Measurements from ENCODE around the gene TMSB4Y. TPM values are rescaled to one million over a fixed set of nuclear protein-coding genes. Genes with fewer than 3 reads are reported as not detected.

TMSB4Y gene
- polyA plus RNA-seq (2013, experiment 1 of 2), result 8.6 TPM
- polyA plus RNA-seq (2013, experiment 2 of 2), result 8.5 TPM

DNA sequence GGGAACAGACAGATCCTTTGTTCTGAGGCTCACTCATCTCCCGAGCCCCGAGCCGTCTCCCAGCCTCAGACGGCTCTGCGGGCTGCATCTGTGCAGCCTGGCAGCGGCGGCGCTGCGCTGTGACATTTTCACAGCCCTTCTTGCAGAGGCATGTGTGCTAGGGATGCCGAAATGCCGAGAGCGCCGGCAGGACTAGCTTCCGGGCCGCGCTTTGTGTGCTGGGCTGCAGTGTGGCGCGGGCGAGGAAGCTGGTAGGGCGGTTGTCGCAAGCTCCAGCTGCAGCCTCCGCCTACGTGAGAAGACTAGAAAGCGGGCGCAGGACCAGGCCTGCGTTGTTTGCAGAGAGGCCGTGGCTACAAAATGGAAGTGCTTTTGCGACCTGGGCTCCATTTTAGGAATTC lies at the start of gene TMSB4Y:
Gene TMSB4Y (plus strand): TSS at position 332 of the 401 bp plus-strand sequence.
- H2BK120ac ChIP-seq (ENCODE audit: low read depth, low read length), result no peak within 1 kb of the TSS

DNA sequence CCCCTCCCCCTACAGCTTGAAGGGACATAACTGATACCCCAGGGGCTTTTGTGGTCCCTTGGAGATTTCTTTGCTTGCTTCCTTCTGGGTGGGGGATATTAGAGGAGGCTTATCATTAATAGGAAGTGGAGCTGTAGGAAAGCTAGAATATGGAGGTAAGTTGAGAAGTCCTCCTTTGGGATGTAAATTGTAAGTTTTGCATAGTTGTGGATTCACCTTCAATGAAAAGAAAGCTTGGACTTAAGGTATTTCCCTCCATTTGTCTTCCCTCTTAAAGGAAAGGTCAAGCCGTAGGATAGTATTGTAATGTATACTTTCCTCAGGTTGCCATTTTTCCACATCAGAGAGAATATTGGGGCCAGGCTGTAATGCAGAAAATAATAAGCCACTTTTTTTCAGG lies 39.5 kb upstream of the TMSB4Y start:
- no peak overlapping the region for H3K18ac ChIP-seq (ENCODE audit: low read length)
- no peak overlapping the region for H2AK5ac ChIP-seq (ENCODE audit: low read length)
- H3K4ac ChIP-seq (ENCODE audit: low read depth, low read length), result no peak overlapping the region
- no peaks in the 10 kb centered on the region for H3K27me3 ChIP-seq (ENCODE audit: insufficient read depth, low read length, poor library complexity)
- H3K56ac ChIP-seq (ENCODE audit: low read length), result no peak overlapping the region
- no peaks in the 10 kb centered on the region for H3K4me1 ChIP-seq (ENCODE audit: control insufficient read depth, low read depth, low read length)
- H3K36me3 ChIP-seq (ENCODE audit: control insufficient read depth, insufficient read depth, low read length), result no peaks in the 10 kb centered on the region
- no peak overlapping the region for H3K27ac ChIP-seq (ENCODE audit: low read depth, low read length)
- H3K4me3 ChIP-seq (ENCODE audit: low read length), result no peak overlapping the region
- H2BK5ac ChIP-seq (ENCODE audit: low read length), result no peak overlapping the region
- no peak overlapping the region for H3K23ac ChIP-seq (ENCODE audit: low read length)
- no peak overlapping the region for H4K5ac ChIP-seq (ENCODE audit: low read length)
- no peak overlapping the region for H2BK15ac ChIP-seq (replicated peaks; ENCODE audit: low read depth)
- no peak overlapping the region for H3K4me2 ChIP-seq (ENCODE audit: low read length)
- H4K8ac ChIP-seq (ENCODE audit: low read depth, low read length), result no peak overlapping the region
- no peaks in the 10 kb centered on the region for H3K79me1 ChIP-seq (ENCODE audit: low read length)
- no peak for DNase-seq
- H3K9ac ChIP-seq (ENCODE audit: low read length), result no peak overlapping the region
- H2BK120ac ChIP-seq (ENCODE audit: low read depth, low read length), result no peak overlapping the region
- no CpG with 5 or more reads among the region's 1 CpG for WGBS (ENCODE audit: extremely low coverage, insufficient coverage, low lambda C conversion rate)
- no peaks in the 10 kb centered on the region for H3K79me2 ChIP-seq (ENCODE audit: control insufficient read depth, insufficient read depth, low read length)

More for the DNA sequence above, at the start of gene TMSB4Y:
- Histone ChIP-seq H2BK15ac (replicated peaks; ENCODE audit: low read depth) (no peak within 1 kb of the TSS), H3K18ac (ENCODE audit: low read length) (peak within 1 kb of the TSS; percentile 87), H3K23ac (ENCODE audit: low read length) (no peak within 1 kb of the TSS), H3K27me3 (ENCODE audit: insufficient read depth, low read length, poor library complexity) (no peaks in the 10 kb centered on the region), H3K4ac (ENCODE audit: low read depth, low read length) (peak within 1 kb of the TSS; percentile 86), H3K79me2 (ENCODE audit: control insufficient read depth, insufficient read depth, low read length) (peaks cover 3% of the 10 kb centered on the region), H3K79me1 (ENCODE audit: low read length) (no peaks in the 10 kb centered on the region), H3K9ac (ENCODE audit: low read length) (peak within 1 kb of the TSS; percentile 79), H4K8ac (ENCODE audit: low read depth, low read length) (no peak within 1 kb of the TSS), H3K36me3 (ENCODE audit: control insufficient read depth, insufficient read depth, low read length) (no peaks in the 10 kb centered on the region), H3K4me2 (ENCODE audit: low read length) (peak within 1 kb of the TSS; percentile 34), H4K5ac (ENCODE audit: low read length) (no peak within 1 kb of the TSS), H2AK5ac (ENCODE audit: low read length) (no peak within 1 kb of the TSS), H3K56ac (ENCODE audit: low read length) (peak within 1 kb of the TSS; percentile 90), H2BK5ac (ENCODE audit: low read length) (peak within 1 kb of the TSS; percentile 55), H3K4me3 (ENCODE audit: low read length) (peak within 1 kb of the TSS; percentile 44), H3K27ac (ENCODE audit: low read depth, low read length) (peak within 1 kb of the TSS; percentile 95), H3K4me1 (ENCODE audit: control insufficient read depth, low read depth, low read length) (no peaks in the 10 kb centered on the region)
- no CpG with 5 or more reads among the region's 28 CpGs for WGBS (ENCODE audit: extremely low coverage, insufficient coverage, low lambda C conversion rate)
- DNase-seq, result peak; percentile 91

DNA sequence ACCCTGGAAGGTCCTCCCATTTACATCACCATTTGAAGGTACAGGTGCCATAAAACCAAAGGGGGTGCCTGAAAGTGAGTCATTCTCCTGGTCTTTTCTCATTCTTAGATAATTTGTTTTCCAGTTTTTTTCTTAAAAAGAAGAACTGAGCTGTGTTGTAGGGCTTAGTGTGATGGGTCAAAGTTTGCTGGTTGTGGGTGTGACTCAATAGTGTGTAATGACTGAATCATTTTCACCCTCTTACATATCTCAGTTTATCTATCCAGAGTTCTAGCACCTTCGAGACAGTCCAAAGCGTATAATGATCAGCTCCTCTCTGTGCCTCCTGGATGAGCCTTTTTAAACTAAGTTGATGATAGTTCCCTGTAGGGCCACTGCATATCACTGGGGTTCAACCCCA lies 32.6 kb upstream of the TMSB4Y start:
- Histone ChIP-seq H3K4me1 (ENCODE audit: control insufficient read depth, low read depth, low read length) (no peaks in the 10 kb centered on the region), H4K8ac (ENCODE audit: low read depth, low read length) (no peak overlapping the region), H3K23ac (ENCODE audit: low read length) (no peak overlapping the region), H3K56ac (ENCODE audit: low read length) (no peak overlapping the region), H2BK120ac (ENCODE audit: low read depth, low read length) (no peak overlapping the region), H3K79me2 (ENCODE audit: control insufficient read depth, insufficient read depth, low read length) (no peaks in the 10 kb centered on the region), H3K36me3 (ENCODE audit: control insufficient read depth, insufficient read depth, low read length) (no peaks in the 10 kb centered on the region), H2BK15ac (replicated peaks; ENCODE audit: low read depth) (no peak overlapping the region), H3K4ac (ENCODE audit: low read depth, low read length) (no peak overlapping the region), H4K5ac (ENCODE audit: low read length) (no peak overlapping the region), H3K4me3 (ENCODE audit: low read length) (no peak overlapping the region), H3K27ac (ENCODE audit: low read depth, low read length) (no peak overlapping the region), H3K4me2 (ENCODE audit: low read length) (no peak overlapping the region), H3K27me3 (ENCODE audit: insufficient read depth, low read length, poor library complexity) (no peaks in the 10 kb centered on the region), H3K18ac (ENCODE audit: low read length) (no peak overlapping the region), H2AK5ac (ENCODE audit: low read length) (no peak overlapping the region), H3K79me1 (ENCODE audit: low read length) (no peaks in the 10 kb centered on the region), H2BK5ac (ENCODE audit: low read length) (no peak overlapping the region), H3K9ac (ENCODE audit: low read length) (no peak overlapping the region)
- WGBS (ENCODE audit: extremely low coverage, insufficient coverage, low lambda C conversion rate), result no CpG with 5 or more reads among the region's 2 CpGs
- DNase-seq, result no peak

DNA sequence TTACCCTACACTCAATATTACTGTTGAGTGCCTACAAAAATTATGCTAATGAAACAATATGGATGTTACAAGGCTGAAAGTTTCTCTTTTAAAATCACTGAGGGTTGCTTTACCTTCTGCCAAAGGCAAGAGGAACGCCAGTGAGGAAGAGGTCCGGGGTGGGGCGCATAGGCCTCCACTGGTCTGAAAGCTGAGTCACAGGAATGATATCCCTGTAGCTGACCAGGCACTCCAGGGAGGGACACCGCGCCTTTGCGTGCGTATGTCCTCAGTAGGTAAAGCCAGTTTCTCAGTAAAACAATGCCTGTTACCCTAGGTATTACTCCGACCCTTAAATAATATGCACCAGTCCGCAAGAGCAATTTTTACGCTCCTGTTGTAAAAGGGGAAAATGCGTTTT lies 1.4 kb upstream of the TMSB4Y start:
- H3K56ac ChIP-seq (ENCODE audit: low read length), result peak overlapping the region; percentile 90
- no peak overlapping the region for H2AK5ac ChIP-seq (ENCODE audit: low read length)
- H2BK120ac ChIP-seq (ENCODE audit: low read depth, low read length), result no peak overlapping the region
- DNase-seq, result peak; percentile 77
- H3K4me3 ChIP-seq (ENCODE audit: low read length), result no peak overlapping the region
- H3K23ac ChIP-seq (ENCODE audit: low read length), result no peak overlapping the region
- H3K27me3 ChIP-seq (ENCODE audit: insufficient read depth, low read length, poor library complexity), result no peaks in the 10 kb centered on the region
- no peak overlapping the region for H3K18ac ChIP-seq (ENCODE audit: low read length)
- H3K27ac ChIP-seq (ENCODE audit: low read depth, low read length), result no peak overlapping the region
- H3K4ac ChIP-seq (ENCODE audit: low read depth, low read length), result no peak overlapping the region
- no peak overlapping the region for H4K8ac ChIP-seq (ENCODE audit: low read depth, low read length)
- no peak overlapping the region for H4K5ac ChIP-seq (ENCODE audit: low read length)
- H2BK5ac ChIP-seq (ENCODE audit: low read length), result no peak overlapping the region
- no peaks in the 10 kb centered on the region for H3K79me1 ChIP-seq (ENCODE audit: low read length)
- peak overlapping the region; percentile 79 for H3K9ac ChIP-seq (ENCODE audit: low read length)
- H2BK15ac ChIP-seq (replicated peaks; ENCODE audit: low read depth), result no peak overlapping the region
- H3K79me2 ChIP-seq (ENCODE audit: control insufficient read depth, insufficient read depth, low read length), result peaks cover 3% of the 10 kb centered on the region
- H3K36me3 ChIP-seq (ENCODE audit: control insufficient read depth, insufficient read depth, low read length), result no peaks in the 10 kb centered on the region
- H3K4me1 ChIP-seq (ENCODE audit: control insufficient read depth, low read depth, low read length), result no peaks in the 10 kb centered on the region
- peak overlapping the region; percentile 11 for H3K4me2 ChIP-seq (ENCODE audit: low read length)
- no CpG with 5 or more reads among the region's 11 CpGs for WGBS (ENCODE audit: extremely low coverage, insufficient coverage, low lambda C conversion rate)

DNA sequence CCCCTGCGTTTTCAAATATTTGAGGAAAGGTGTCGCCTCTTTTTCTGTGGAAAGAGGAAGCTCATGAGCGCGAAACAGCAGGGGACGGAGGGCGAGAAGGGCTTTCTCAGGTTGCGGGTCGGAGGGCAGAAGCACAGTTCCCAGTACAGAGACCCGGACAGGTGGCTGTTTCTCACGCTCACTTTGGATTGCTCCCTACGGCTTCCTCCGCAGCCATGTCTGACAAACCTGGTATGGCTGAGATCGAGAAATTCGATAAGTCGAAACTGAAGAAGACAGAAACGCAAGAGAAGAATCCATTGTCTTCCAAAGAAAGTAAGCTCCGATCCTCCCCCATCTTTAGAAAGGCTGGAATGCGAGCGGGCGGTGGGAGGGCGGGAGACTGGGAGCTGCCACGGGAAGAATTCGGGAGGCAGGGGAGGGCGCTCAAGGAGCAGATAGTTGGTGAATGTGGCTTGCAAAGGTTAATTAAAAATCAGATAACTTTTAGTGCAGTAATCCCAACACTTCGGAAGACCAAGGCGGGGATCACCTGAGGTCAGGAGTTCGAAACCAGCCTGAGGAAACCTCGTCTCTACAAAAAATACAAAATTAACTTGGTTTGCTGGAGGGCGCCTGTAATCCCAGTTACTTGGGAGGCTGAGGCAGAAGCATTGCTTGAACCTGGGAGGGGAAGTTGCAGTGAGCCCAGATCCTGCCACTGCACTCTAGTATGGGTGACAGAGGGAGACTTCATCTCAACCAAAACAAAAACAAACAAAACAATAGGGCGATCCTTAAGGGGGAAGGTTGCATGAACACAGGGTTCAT lies 627 bp downstream of the TMSB4Y start:
- no peak overlapping the region for H2BK15ac ChIP-seq (replicated peaks; ENCODE audit: low read depth)
- peak overlapping the region; percentile 34 for H3K4me2 ChIP-seq (ENCODE audit: low read length)
- H2BK120ac ChIP-seq (ENCODE audit: low read depth, low read length), result no peak overlapping the region
- peak overlapping the region; percentile 89 for H3K56ac ChIP-seq (ENCODE audit: low read length)
- H4K5ac ChIP-seq (ENCODE audit: low read length), result no peak overlapping the region
- WGBS (ENCODE audit: extremely low coverage, insufficient coverage, low lambda C conversion rate), result no CpG with 5 or more reads among the region's 30 CpGs
- H4K8ac ChIP-seq (ENCODE audit: low read depth, low read length), result no peak overlapping the region
- H3K27ac ChIP-seq (ENCODE audit: low read depth, low read length), result peak overlapping the region; percentile 95
- peak overlapping the region; percentile 75 for H3K9ac ChIP-seq (ENCODE audit: low read length)
- peak; percentile 86 for DNase-seq
- no peaks in the 10 kb centered on the region for H3K27me3 ChIP-seq (ENCODE audit: insufficient read depth, low read length, poor library complexity)
- H3K18ac ChIP-seq (ENCODE audit: low read length), result peak overlapping the region; percentile 20
- no peaks in the 10 kb centered on the region for H3K36me3 ChIP-seq (ENCODE audit: control insufficient read depth, insufficient read depth, low read length)
- H3K4me1 ChIP-seq (ENCODE audit: control insufficient read depth, low read depth, low read length), result no peaks in the 10 kb centered on the region
- H3K79me1 ChIP-seq (ENCODE audit: low read length), result no peaks in the 10 kb centered on the region
- H3K4ac ChIP-seq (ENCODE audit: low read depth, low read length), result no peak overlapping the region
- H2BK5ac ChIP-seq (ENCODE audit: low read length), result no peak overlapping the region
- peaks cover 3% of the 10 kb centered on the region for H3K79me2 ChIP-seq (ENCODE audit: control insufficient read depth, insufficient read depth, low read length)
- H3K23ac ChIP-seq (ENCODE audit: low read length), result no peak overlapping the region
- peak overlapping the region; percentile 44 for H3K4me3 ChIP-seq (ENCODE audit: low read length)
- no peak overlapping the region for H2AK5ac ChIP-seq (ENCODE audit: low read length)

All from mesendoderm (in vitro differentiated cells).